Ovary (tissue), 9 donors: ENCODE data around the gene SLC29A4. TPM values are rescaled to one million over a fixed set of nuclear protein-coding genes. Genes with fewer than 3 reads are reported as not detected.
"Not testable (repeated sequence)": the region's sequence is repeated elsewhere in the genome, so short reads cannot be mapped to it uniquely, and the experiment has no call there.

ENCODE experiments used
- DNase-seq, 5 donors: peaks; one replicate each; pipeline ENCODE4 v3.0.0-alpha.2; 2019 to 2020
- H3K27ac ChIP-seq, 2 donors: fragments of 200-600 bp; one replicate each; pipeline versions ENCODE4 v1.5.1 to v1.8.0; 2019 to 2022
- H3K27me3 ChIP-seq: fragments of 200-600 bp; one replicate; pipeline ENCODE4 v1.8.0; 2022
- H3K36me3 ChIP-seq: fragments of 200-600 bp; sonication (generic); one replicate; pipeline ENCODE4 v1.5.1; 2019
- H3K4me1 ChIP-seq: one replicate; pipeline ENCODE4 v1.8.1; 2013; ENCODE audit warnings: mild to moderate bottlenecking, moderate library complexity; ENCODE audit not compliant: insufficient read depth
- H3K4me3 ChIP-seq: fragments of 200-600 bp; sonication (generic); one replicate; pipeline ENCODE4 v1.5.1; 2017
- H3K9me3 ChIP-seq, 2 donors: fragments of 200-600 bp in 1 of 2; sonication (generic) in 1 of 2; one replicate each; pipeline versions ENCODE4 v1.5.1 to v1.8.1; 2013 to 2019; ENCODE audit warnings: mild to moderate bottlenecking in 1 of 2, moderate library complexity in 1 of 2
- CTCF ChIP-seq, 3 donors: fragments of 450-650 bp in 2 of 3; fragments of 200-600 bp in 1 of 3; IDR thresholded peaks; one replicate each; pipeline versions ENCODE4 v1.5.1 to v1.8.0; 2016 to 2022; ENCODE audit warnings: antibody characterized with exemption in 3 of 3, mild to moderate bottlenecking in 1 of 3
- EP300 ChIP-seq: sonication (generic); formaldehyde crosslinking; IDR thresholded peaks from one replicate; pipeline ENCODE4 v1.6.1; 2017; ENCODE audit warnings: antibody characterized with exemption
- POLR2A ChIP-seq: fragments of 450-650 bp; IDR thresholded peaks from one replicate; pipeline ENCODE4 v1.6.1; 2017; ENCODE audit warnings: antibody characterized with exemption, mild to moderate bottlenecking, moderate library complexity
- WGBS, 3 donors: extraction: QIAGEN DNeasy Blood & Tissue Kit in 1 of 3; methylation state at CpG; one replicate each; pipeline versions ENCODE4 v1.1.5 to v1.1.7; 2013 to 2017; 5-methylcytosine and 5-hydroxymethylcytosine counted together
- intact Hi-C, 4 donors: fragments of 100-400 bp; cut with DNase I; formaldehyde crosslinking; loops; one replicate each; pipeline versions ENCODE4 v1.11.0 to v1.15.1; 2022 to 2023
- polyA plus RNA-seq, 2 donors: library from polyadenylated mRNA; stranded (reverse); fragments of 200-250 nt in 1 of 2; fragments of 350-450 nt in 1 of 2; fragmentation: Illumina TruSeq in 1 of 2; extraction: RNeasy Lipid Tissue Mini Kit (QIAGEN cat#74804) in 1 of 2; gene quantifications; one replicate each; pipeline ENCODE4 v1.2.3, GENCODE V29; 2013 to 2014
- total RNA-seq, 7 donors: library from RNA; depleted of rRNA in 2 of 7; stranded (reverse); fragments of >200 nt in 2 of 7; fragmentation: NEBNext Ultra II Directional in 3 of 7; extraction: Animal tissue kit (Norgen Biotek cat#: 25700) in 3 of 7; gene quantifications; one replicate each; pipeline versions ENCODE4 v1.1.0 to v1.2.4, GENCODE V29; 2016 to 2023
- donor health status: DM: no; HTN: no; CAD: no; lungs with moderate emphysema.
- donor health status: DM: no; HTN: no; CAD: no.
- donor health status: Bipolar disorder and iron deficiency.
- donor health status: DM: yes; HTN: yes; CAD: no.
- donor health status: DM: no; HTN: no; CAD: no.
- donor health status: DM: yes; HTN: yes; CAD: no.

Gene SLC29A4
- total and polyA plus RNA-seq, 9 donors, result 1.1 to 9.9 (median 2.2) TPM

GRCh38 chr7:5274441-5274840 is 8.3 kb upstream of the SLC29A4 start:
- H3K4me1 ChIP-seq, result peaks cover 10% of the 10 kb centered on the region
- no peaks in the 10 kb centered on the region for H3K9me3 ChIP-seq
- WGBS, 3 donors, result 67 to 84% (median 70%) methylated on average over 7 of the region's 7 CpGs
- intact Hi-C loops, result no loop called here
- H3K27ac ChIP-seq, result no peak overlapping the region
- no peak for TF ChIP-seq CTCF (IDR thresholded peaks at IDR 0.05)
- no peak for TF ChIP-seq EP300
- no peak for TF ChIP-seq POLR2A
- no peak overlapping the region for H3K4me3 ChIP-seq
- no peak for DNase-seq
- H3K27me3 ChIP-seq, result no peaks in the 10 kb centered on the region
- H3K36me3 ChIP-seq, result no peaks in the 10 kb centered on the region

- peaks cover 10% of the 10 kb centered on the region for H3K4me1 ChIP-seq
- H3K4me3 ChIP-seq, H3K9me3 ChIP-seq, intact Hi-C loops, H3K36me3 ChIP-seq, H3K27ac ChIP-seq, H3K27me3 ChIP-seq: not testable (repeated sequence)
- peak; percentile 55 to 74 (median 69) for DNase-seq
- 5 to 22% (median 6%) methylated on average over 7 to 11 of the region's 11 CpGs for WGBS, 3 donors
Observed at GRCh38 chr7:5274985-5275431, 7.7 kb upstream of the SLC29A4 start.

GRCh38 chr7:5275510-5275909 is 7.2 kb upstream of the SLC29A4 start:
- H3K27ac ChIP-seq, intact Hi-C loops, H3K9me3 ChIP-seq, H3K4me3 ChIP-seq, H3K36me3 ChIP-seq, H3K27me3 ChIP-seq: not testable (repeated sequence)
- peak; percentile 66 to 84 (median 76) for DNase-seq
- peaks cover 10% of the 10 kb centered on the region for H3K4me1 ChIP-seq
- WGBS, 3 donors, result 4 to 35% (median 12%) methylated on average over 8 to 10 of the region's 10 CpGs

GRCh38 chr7:5276123-5276522 is 6.6 kb upstream of the SLC29A4 start:
- DNase-seq, H3K9me3 ChIP-seq, H3K4me1 ChIP-seq, H3K27ac ChIP-seq, H3K27me3 ChIP-seq, H3K36me3 ChIP-seq, H3K4me3 ChIP-seq, intact Hi-C loops: not testable (repeated sequence)
- WGBS, 3 donors, result 93 to 97% (median 93%) methylated on average over 14 of the region's 14 CpGs

GRCh38 chr7:5276611-5277010 is 6.1 kb upstream of the SLC29A4 start:
- TF ChIP-seq CTCF (IDR thresholded peaks at IDR 0.05) (no peak), POLR2A (no peak), EP300 (no peak)
- intact Hi-C loops, result no loop called here
- H3K27ac ChIP-seq, result no peak overlapping the region
- no peaks in the 10 kb centered on the region for H3K36me3 ChIP-seq
- DNase-seq, result no peak
- no peaks in the 10 kb centered on the region for H3K27me3 ChIP-seq
- WGBS, 3 donors, result 88 to 95% (median 88%) methylated on average over 15 of the region's 15 CpGs
- H3K9me3 ChIP-seq, result no peaks in the 10 kb centered on the region
- peaks cover 6% of the 10 kb centered on the region for H3K4me1 ChIP-seq
- H3K4me3 ChIP-seq, result no peak overlapping the region

GRCh38 chr7:5278766-5279165 is 4.0 kb upstream of the SLC29A4 start:
- TF ChIP-seq POLR2A (no peak), CTCF (IDR thresholded peaks at IDR 0.05) (no peak), EP300 (no peak)
- H3K27ac ChIP-seq, result no peak overlapping the region

More at GRCh38 chr7:5278766-5279165, 4.0 kb upstream of the SLC29A4 start:
- peaks cover 6% of the 10 kb centered on the region for H3K4me1 ChIP-seq
- H3K4me3 ChIP-seq, result no peak overlapping the region
- no peak for DNase-seq
- no peaks in the 10 kb centered on the region for H3K9me3 ChIP-seq
- WGBS, 3 donors, result 50 to 68% (median 51%) methylated on average over 7 of the region's 7 CpGs
- intact Hi-C loops, result no loop called here
- no peaks in the 10 kb centered on the region for H3K36me3 ChIP-seq
- no peaks in the 10 kb centered on the region for H3K27me3 ChIP-seq
